WI38 (cell line): ENCODE measurements around the gene GNPDA2.

Experiments
- H3K4me3 ChIP-seq: 2 replicates; pipeline ENCODE4 v1.5.1; 2011; ENCODE audit warnings: low read depth, mild to moderate bottlenecking, control low read depth, low read length
- TF ChIP-seq, protein P1 (sequence below): IDR thresholded peaks from 2 replicates; pipeline ENCODE4 v1.5.1; 2012; ENCODE audit warnings: low read depth, mild to moderate bottlenecking, control low read depth, low read length

Gene GNPDA2

GRCh38 chr4:44722001-44722400, 4.4 kb downstream of the GNPDA2 start:
- TF ChIP-seq, protein P1, sequence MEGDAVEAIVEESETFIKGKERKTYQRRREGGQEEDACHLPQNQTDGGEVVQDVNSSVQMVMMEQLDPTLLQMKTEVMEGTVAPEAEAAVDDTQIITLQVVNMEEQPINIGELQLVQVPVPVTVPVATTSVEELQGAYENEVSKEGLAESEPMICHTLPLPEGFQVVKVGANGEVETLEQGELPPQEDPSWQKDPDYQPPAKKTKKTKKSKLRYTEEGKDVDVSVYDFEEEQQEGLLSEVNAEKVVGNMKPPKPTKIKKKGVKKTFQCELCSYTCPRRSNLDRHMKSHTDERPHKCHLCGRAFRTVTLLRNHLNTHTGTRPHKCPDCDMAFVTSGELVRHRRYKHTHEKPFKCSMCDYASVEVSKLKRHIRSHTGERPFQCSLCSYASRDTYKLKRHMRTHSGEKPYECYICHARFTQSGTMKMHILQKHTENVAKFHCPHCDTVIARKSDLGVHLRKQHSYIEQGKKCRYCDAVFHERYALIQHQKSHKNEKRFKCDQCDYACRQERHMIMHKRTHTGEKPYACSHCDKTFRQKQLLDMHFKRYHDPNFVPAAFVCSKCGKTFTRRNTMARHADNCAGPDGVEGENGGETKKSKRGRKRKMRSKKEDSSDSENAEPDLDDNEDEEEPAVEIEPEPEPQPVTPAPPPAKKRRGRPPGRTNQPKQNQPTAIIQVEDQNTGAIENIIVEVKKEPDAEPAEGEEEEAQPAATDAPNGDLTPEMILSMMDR: no peak
- no peak overlapping the region for H3K4me3 ChIP-seq

DNA sequence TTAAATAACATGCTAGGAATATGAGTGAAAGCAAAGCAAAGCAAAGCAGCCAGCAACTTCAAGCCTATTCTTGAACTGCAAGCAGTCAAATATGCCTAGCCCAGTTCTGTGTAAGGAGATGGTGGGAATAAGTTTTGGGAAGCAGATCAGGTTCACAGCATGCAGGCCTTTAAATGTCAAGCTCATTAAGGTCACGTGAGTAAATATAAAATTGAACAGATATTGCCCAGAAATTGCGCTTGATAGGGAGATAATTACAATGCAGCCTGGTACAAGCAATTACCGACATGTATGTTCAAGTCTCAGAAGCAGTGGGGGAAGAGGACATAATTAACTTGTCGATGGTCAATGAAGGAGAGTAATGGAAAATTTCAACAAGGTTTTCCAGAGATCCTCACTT, 6.0 kb downstream of the GNPDA2 start:
- TF ChIP-seq, protein P1: no peak

DNA sequence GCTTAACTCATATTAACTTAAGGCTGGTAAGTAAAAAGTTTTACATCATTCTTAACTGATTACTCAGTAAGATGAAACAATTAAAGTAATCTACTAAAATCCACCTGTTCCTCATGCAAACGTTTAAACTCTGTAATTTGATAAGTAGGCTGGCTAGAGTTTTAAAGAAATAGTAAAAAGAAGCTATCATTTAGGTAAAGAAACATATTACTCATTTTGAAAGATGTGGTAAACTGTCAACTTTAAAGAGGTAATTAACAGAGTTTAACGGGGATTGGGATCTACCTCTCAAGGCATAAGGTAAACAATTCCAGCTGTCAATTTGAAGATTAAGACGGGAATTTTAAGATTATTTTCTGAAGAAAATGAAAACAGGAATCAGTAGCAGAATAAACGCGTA, 9.8 kb downstream of the GNPDA2 start:
- H3K4me3 ChIP-seq: no peak overlapping the region
- TF ChIP-seq, protein P1: no peak

More for the DNA sequence above, 6.0 kb downstream of the GNPDA2 start:
- H3K4me3 ChIP-seq: no peak overlapping the region

- no peak overlapping the region for H3K4me3 ChIP-seq
Measured at GRCh38 chr4:44713125-44713524, 13.2 kb downstream of the GNPDA2 start.

DNA sequence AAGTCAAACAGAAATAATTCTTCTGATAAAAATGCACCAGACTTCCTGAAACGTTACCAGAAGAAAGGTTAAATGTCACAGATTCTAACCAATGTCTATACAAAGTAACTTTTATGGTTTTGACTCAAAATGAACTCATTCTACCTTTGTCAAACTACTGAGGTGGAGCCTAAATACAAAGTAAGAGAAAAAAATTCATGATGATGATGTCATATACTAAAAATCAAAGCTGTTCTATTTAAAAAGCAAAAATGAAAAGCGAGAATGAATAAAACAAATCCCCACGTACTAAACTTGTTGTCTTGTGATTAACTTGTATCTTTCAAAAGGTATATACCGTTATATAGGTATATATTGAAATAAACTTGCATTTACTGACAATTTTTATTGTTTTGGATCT, 21.7 kb downstream of the GNPDA2 start:
- TF ChIP-seq, protein P1: no peak
- no peak overlapping the region for H3K4me3 ChIP-seq

More at GRCh38 chr4:44713125-44713524, 13.2 kb downstream of the GNPDA2 start:
- TF ChIP-seq, protein P1: no peak

GRCh38 chr4:44701037-44701436, 25.3 kb downstream of the GNPDA2 start:
- TF ChIP-seq, protein P1: no peak
- no peak overlapping the region for H3K4me3 ChIP-seq

- TF ChIP-seq, protein P1: no peak
- H3K4me3 ChIP-seq: no peak overlapping the region
Measured at GRCh38 chr4:44700427-44700826, 25.9 kb downstream of the GNPDA2 start.
